Right lobe of liver (tissue), 4 donors: ENCODE results near the gene DOP1B.

ENCODE experiments used
- POLR2A ChIP-seq: fragments of 450-650 bp; IDR thresholded peaks from one replicate; pipeline ENCODE4 v1.6.1; 2017; ENCODE audit warnings: antibody characterized with exemption, mild to moderate bottlenecking
- TF ChIP-seq, protein P1 (sequence below), 4 donors: fragments of 200-600 bp in 3 of 4; fragments of 450-650 bp in 1 of 4; IDR thresholded peaks; one replicate each; pipeline versions ENCODE4 v1.5.1 to v1.8.0; 2016 to 2022; ENCODE audit warnings: antibody characterized with exemption in 4 of 4, mild to moderate bottlenecking in 2 of 4
- donor health status: DM: no; HTN: no; CAD: no.
- donor health status: DM: no; HTN: no; CAD: no.
- donor health status: DM: no; HTN: yes; CAD: no.

DNA sequence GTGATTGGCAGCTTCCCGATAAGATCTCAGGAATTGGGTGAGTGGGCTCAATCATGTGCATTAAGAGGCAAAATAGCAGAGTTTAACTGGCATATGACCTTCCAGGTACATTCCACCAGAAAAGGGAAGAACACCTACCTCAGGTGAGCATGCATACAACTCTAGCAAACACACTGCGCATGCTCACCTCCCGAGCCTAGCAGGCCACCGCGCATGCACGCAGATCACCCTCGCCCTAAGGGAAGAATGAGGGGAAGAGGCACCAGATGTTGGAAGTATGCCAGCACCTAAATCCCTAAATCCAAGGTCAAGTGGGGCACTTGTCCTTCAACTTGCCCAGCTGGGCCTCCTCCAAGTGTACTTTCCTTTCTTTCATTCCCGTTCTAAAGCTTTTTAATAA lies 45.4 kb upstream of the DOP1B start:
- TF ChIP-seq, protein P1, sequence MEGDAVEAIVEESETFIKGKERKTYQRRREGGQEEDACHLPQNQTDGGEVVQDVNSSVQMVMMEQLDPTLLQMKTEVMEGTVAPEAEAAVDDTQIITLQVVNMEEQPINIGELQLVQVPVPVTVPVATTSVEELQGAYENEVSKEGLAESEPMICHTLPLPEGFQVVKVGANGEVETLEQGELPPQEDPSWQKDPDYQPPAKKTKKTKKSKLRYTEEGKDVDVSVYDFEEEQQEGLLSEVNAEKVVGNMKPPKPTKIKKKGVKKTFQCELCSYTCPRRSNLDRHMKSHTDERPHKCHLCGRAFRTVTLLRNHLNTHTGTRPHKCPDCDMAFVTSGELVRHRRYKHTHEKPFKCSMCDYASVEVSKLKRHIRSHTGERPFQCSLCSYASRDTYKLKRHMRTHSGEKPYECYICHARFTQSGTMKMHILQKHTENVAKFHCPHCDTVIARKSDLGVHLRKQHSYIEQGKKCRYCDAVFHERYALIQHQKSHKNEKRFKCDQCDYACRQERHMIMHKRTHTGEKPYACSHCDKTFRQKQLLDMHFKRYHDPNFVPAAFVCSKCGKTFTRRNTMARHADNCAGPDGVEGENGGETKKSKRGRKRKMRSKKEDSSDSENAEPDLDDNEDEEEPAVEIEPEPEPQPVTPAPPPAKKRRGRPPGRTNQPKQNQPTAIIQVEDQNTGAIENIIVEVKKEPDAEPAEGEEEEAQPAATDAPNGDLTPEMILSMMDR (IDR thresholded peaks at IDR 0.05), result no peak
- TF ChIP-seq POLR2A, result no peak
